Astrocyte of the hippocampus (primary cell): ENCODE measurements around the gene RPS10.
"Not testable (repeated sequence)": the region's sequence is repeated elsewhere in the genome, so short reads cannot be mapped to it uniquely, and the experiment has no call there.

ENCODE experiments used
- DNase-seq: peaks from one replicate; pipeline ENCODE4 v3.0.0; 2011; ENCODE audit warnings: low read depth, low spot score

Gene RPS10

GRCh38 chr6:34373511-34373910, 52.4 kb downstream of the RPS10 start:
- DNase-seq, result no peak

- not testable (repeated sequence) for DNase-seq
Measured at GRCh38 chr6:34371865-34372264, 54.0 kb downstream of the RPS10 start.

GRCh38 chr6:34370361-34370760, 55.5 kb downstream of the RPS10 start:
- no peak for DNase-seq

GRCh38 chr6:34369385-34369784, 56.5 kb downstream of the RPS10 start:
- DNase-seq, result no peak
